Keratinocyte (primary cell): ENCODE data around the gene CPNE1. TPM values are rescaled to one million over a fixed set of nuclear protein-coding genes. Genes with fewer than 3 reads are reported as not detected.

Source experiments
- DNase-seq: peaks from one replicate; pipeline ENCODE4 v3.0.0-alpha.2; 2011; ENCODE audit warnings: low read depth, missing footprints, low spot score
- FAIRE-seq: peaks from 2 replicates; lab custom pipeline; 2011; peaks lifted over from hg19 to GRCh38; lab: Jason Lieb, UNC
- H2AFZ ChIP-seq: 2 replicates; pipeline ENCODE4 v1.6.0; 2012; ENCODE audit warnings: low read length, control low read depth, inconsistent platforms; ENCODE audit not compliant: control insufficient read depth
- H3K27ac ChIP-seq: 2 replicates; pipeline ENCODE4 v1.5.1; 2011; ENCODE audit warnings: low read length; ENCODE audit not compliant: control insufficient read depth, insufficient read depth
- H3K27me3 ChIP-seq: 3 replicates; pipeline ENCODE4 v1.6.0; 2011; ENCODE audit warnings: low read length; ENCODE audit not compliant: control insufficient read depth, insufficient read depth; ENCODE audit errors: extremely low read depth
- H3K36me3 ChIP-seq, 2 experiments: 2 replicates in 1 of 2; 3 replicates in 1 of 2; pipeline ENCODE4 v1.5.1; 2011; ENCODE audit warnings: low read length in 2 of 2, mild to moderate bottlenecking in 1 of 2; ENCODE audit not compliant: control insufficient read depth in 2 of 2, insufficient read depth in 2 of 2; ENCODE audit errors: extremely low read depth in 1 of 2
- H3K4me1 ChIP-seq: 3 replicates; pipeline ENCODE4 v1.5.1; 2011; ENCODE audit warnings: low read length; ENCODE audit not compliant: control insufficient read depth, insufficient read depth; ENCODE audit errors: extremely low read depth
- H3K4me2 ChIP-seq: 3 replicates; pipeline ENCODE4 v1.6.0; 2011; ENCODE audit warnings: low read depth, low read length; ENCODE audit not compliant: control insufficient read depth, insufficient read depth; ENCODE audit errors: extremely low read depth
- H3K4me3 ChIP-seq, 3 experiments: fragments of 200-600 bp in 1 of 3; sonication (generic) in 1 of 3; 2 replicates in 2 of 3; 3 replicates in 1 of 3; pipeline ENCODE4 v1.5.1; 2011 to 2016; ENCODE audit warnings: low read length in 3 of 3, mild to moderate bottlenecking in 3 of 3, control low read depth in 2 of 3, inconsistent platforms in 1 of 3, low read depth in 1 of 3, mixed read lengths in 1 of 3, mixed run types in 1 of 3, moderate library complexity in 1 of 3; ENCODE audit not compliant: control insufficient read depth in 2 of 3, insufficient read depth in 2 of 3; ENCODE audit errors: extremely low read depth in 1 of 3
- H3K79me2 ChIP-seq: 2 replicates; pipeline ENCODE4 v1.6.0; 2012; ENCODE audit warnings: low read length; ENCODE audit not compliant: control insufficient read depth, insufficient read depth
- H3K9ac ChIP-seq: 3 replicates; pipeline ENCODE4 v1.6.0; 2011; ENCODE audit warnings: low read length; ENCODE audit not compliant: control insufficient read depth, insufficient read depth; ENCODE audit errors: extremely low read depth
- H3K9me1 ChIP-seq: 3 replicates; pipeline ENCODE4 v1.6.0; 2011; ENCODE audit warnings: low read length; ENCODE audit not compliant: control insufficient read depth, insufficient read depth; ENCODE audit errors: extremely low read depth
- H3K9me3 ChIP-seq: 2 replicates; pipeline ENCODE4 v1.5.1; 2012; ENCODE audit warnings: low read depth, low read length; ENCODE audit not compliant: control insufficient read depth
- H4K20me1 ChIP-seq: 3 replicates; pipeline ENCODE4 v1.6.0; 2011; ENCODE audit warnings: low read length; ENCODE audit not compliant: control insufficient read depth, insufficient read depth; ENCODE audit errors: extremely low read depth
- CTCF ChIP-seq, 3 experiments: IDR thresholded peaks in 1 of 3; conservative IDR thresholded peaks in 1 of 3; optimal IDR thresholded peaks in 1 of 3; 2 replicates in 2 of 3; 3 replicates in 1 of 3; pipeline versions ENCODE3 to v1.5.1; 2011; ENCODE audit warnings: low read length in 3 of 3, mild to moderate bottlenecking in 3 of 3, moderate library complexity in 2 of 3, control low read depth in 1 of 3, inconsistent platforms in 1 of 3; ENCODE audit not compliant: insufficient read depth in 2 of 3; ENCODE audit errors: extremely low read depth in 1 of 3
- EZH2 ChIP-seq: IDR thresholded peaks from one replicate; pipeline ENCODE4 v1.6.1; 2012; ENCODE audit warnings: inconsistent platforms, mild to moderate bottlenecking, low read length, moderate library complexity
- dilution Hi-C: fragments of 300-500 bp; cut with MboI; formaldehyde crosslinking; loops from one replicate; pipeline ENCODE4 v1.7.0; 2020; ENCODE audit warnings: low sequenced_read_pairs; ENCODE audit not compliant: extremely low pct_ligation_motif_present
- polyA plus RNA-seq, 5 experiments: library from polyadenylated mRNA; depleted of rRNA in 3 of 5; stranded (reverse) in 3 of 5; stranded (forward) in 1 of 5; unstranded in 1 of 5; fragments of >200 nt; gene quantifications; 1 replicate in 1 of 5; 2 replicates in 3 of 5; 3 replicates in 1 of 5; pipeline versions ENCODE4 v1.2.1 to v1.2.3, GENCODE V29; 2011 to 2012; ENCODE audit warnings: missing spikeins in 2 of 5, low read depth in 1 of 5, low replicate concordance in 1 of 5

The CPNE1 gene
- polyA plus RNA-seq, 1 donor (not counting 4 experiments of a cell fraction or from before 2014, with no cell fraction given), result 111 TPM

- Histone ChIP-seq H3K9ac (no peak overlapping the region), H3K27me3 (no peaks in the 10 kb centered on the region), H3K79me2 (no peaks in the 10 kb centered on the region), H3K9me3 (no peaks in the 10 kb centered on the region), H4K20me1 (no peaks in the 10 kb centered on the region), H3K4me1 (peaks cover 2% of the 10 kb centered on the region), H3K27ac (no peak overlapping the region), H3K4me3 (no peak overlapping the region), H3K9me1 (no peaks in the 10 kb centered on the region), H3K4me2 (no peak overlapping the region), H2AFZ (no peak overlapping the region), H3K36me3 (no peaks in the 10 kb centered on the region)
- dilution Hi-C loops, result no loop called here
- TF ChIP-seq CTCF (optimal IDR thresholded peaks at IDR 0.05 in 1 of 3, IDR thresholded peaks at IDR 0.05 in 1 of 3, conservative IDR thresholded peaks at IDR 0.05 in 1 of 3; ENCODE audit: extremely low read depth in 1 of 3, insufficient read depth in 2 of 3, low read length in 3 of 3) (no peak), EZH2 (no peak)
- DNase-seq (no peak), FAIRE-seq (no peak)
These were observed 76.3 kb downstream of the CPNE1 start for GRCh38 chr20:35588397-35588796.

- DNase-seq (no peak), FAIRE-seq (no peak)
- Histone ChIP-seq H3K9me3 (no peaks in the 10 kb centered on the region), H2AFZ (no peak overlapping the region), H4K20me1 (no peaks in the 10 kb centered on the region), H3K4me2 (no peak overlapping the region), H3K79me2 (no peaks in the 10 kb centered on the region), H3K4me1 (peaks cover 2% of the 10 kb centered on the region), H3K9ac (no peak overlapping the region), H3K27ac (no peak overlapping the region), H3K27me3 (no peaks in the 10 kb centered on the region), H3K4me3 (no peak overlapping the region), H3K36me3 (no peaks in the 10 kb centered on the region), H3K9me1 (no peaks in the 10 kb centered on the region)
- dilution Hi-C loops, result no loop called here
- TF ChIP-seq CTCF (optimal IDR thresholded peaks at IDR 0.05 in 1 of 3, IDR thresholded peaks at IDR 0.05 in 1 of 3, conservative IDR thresholded peaks at IDR 0.05 in 1 of 3; ENCODE audit: extremely low read depth in 1 of 3, insufficient read depth in 2 of 3, low read length in 3 of 3) (no peak), EZH2 (no peak)
These were observed 77.3 kb downstream of the CPNE1 start for GRCh38 chr20:35587436-35587835.
